ENCODE data around the gene NPEPL1.
"Not testable (repeated sequence)": the region's sequence is repeated elsewhere in the genome, so short reads cannot be mapped to it uniquely, and the experiment has no call there.

NPEPL1 gene

GRCh38 chr20:58754584-58754983 lies 62.0 kb downstream of the NPEPL1 start:
- Histone ChIP-seq H3K4me3 (ENCODE audit: low read depth in 1 of 5, low read length in 5 of 5) (no peak overlapping the region), H3K9me3 (ENCODE audit: control insufficient read depth in 5 of 5, low read length in 5 of 5) (no peaks in the 10 kb centered on the region), H3K27ac (ENCODE audit: low read depth, low read length) (no peak overlapping the region), H3K4me1 (ENCODE audit: control insufficient read depth in 5 of 5, insufficient read depth in 5 of 5, low read length in 5 of 5) (no peaks in the 10 kb centered on the region), H3K9ac (ENCODE audit: low read length in 5 of 5) (no peak overlapping the region), H3K36me3 (ENCODE audit: control insufficient read depth in 5 of 5, insufficient read depth in 5 of 5, low read length in 5 of 5) (no peaks in the 10 kb centered on the region), H3K27me3 (ENCODE audit: control insufficient read depth in 5 of 5, insufficient read depth in 4 of 5, low read length in 5 of 5) (peaks cover 10 to 18% (median 13%) of the 10 kb centered on the region in 5 donors)

- Histone ChIP-seq H3K4me3 (ENCODE audit: low read depth in 1 of 5, low read length in 5 of 5) (no peak overlapping the region), H3K36me3 (ENCODE audit: control insufficient read depth in 5 of 5, insufficient read depth in 5 of 5, low read length in 5 of 5) (no peaks in the 10 kb centered on the region), H3K4me1 (ENCODE audit: control insufficient read depth in 5 of 5, insufficient read depth in 5 of 5, low read length in 5 of 5) (no peaks in the 10 kb centered on the region), H3K27me3 (ENCODE audit: control insufficient read depth in 5 of 5, insufficient read depth in 4 of 5, low read length in 5 of 5) (peaks cover 10 to 18% (median 13%) of the 10 kb centered on the region in 5 donors), H3K9me3 (ENCODE audit: control insufficient read depth in 5 of 5, low read length in 5 of 5) (no peaks in the 10 kb centered on the region), H3K9ac (ENCODE audit: low read length in 5 of 5) (no peak overlapping the region), H3K27ac (ENCODE audit: low read depth, low read length) (no peak overlapping the region)
Observed at GRCh38 chr20:58755062-58755697, 62.6 kb downstream of the NPEPL1 start.

GRCh38 chr20:58755766-58756449 lies 63.3 kb downstream of the NPEPL1 start:
- H3K9me3 ChIP-seq (ENCODE audit: control insufficient read depth in 5 of 5, low read length in 5 of 5), result no peaks in the 10 kb centered on the region
- no peak overlapping the region for H3K27ac ChIP-seq (ENCODE audit: low read depth, low read length)
- H3K9ac ChIP-seq (ENCODE audit: low read length in 5 of 5), result no peak overlapping the region
- no peak overlapping the region for H3K4me3 ChIP-seq (ENCODE audit: low read depth in 1 of 5, low read length in 5 of 5)
- no peaks in the 10 kb centered on the region for H3K36me3 ChIP-seq (ENCODE audit: control insufficient read depth in 5 of 5, insufficient read depth in 5 of 5, low read length in 5 of 5)
- no peaks in the 10 kb centered on the region for H3K4me1 ChIP-seq (ENCODE audit: control insufficient read depth in 5 of 5, insufficient read depth in 5 of 5, low read length in 5 of 5)
- H3K27me3 ChIP-seq (ENCODE audit: control insufficient read depth in 5 of 5, insufficient read depth in 4 of 5, low read length in 5 of 5), result peaks cover 10 to 18% (median 13%) of the 10 kb centered on the region in 5 donors

GRCh38 chr20:58756450-58756775 lies 63.8 kb downstream of the NPEPL1 start:
- Histone ChIP-seq H3K27ac (ENCODE audit: low read depth, low read length) (no peak overlapping the region), H3K4me1 (ENCODE audit: control insufficient read depth in 5 of 5, insufficient read depth in 5 of 5, low read length in 5 of 5) (no peaks in the 10 kb centered on the region), H3K27me3 (ENCODE audit: control insufficient read depth in 5 of 5, insufficient read depth in 4 of 5, low read length in 5 of 5) (peaks cover 10 to 14% (median 13%) of the 10 kb centered on the region in 5 donors), H3K9me3 (ENCODE audit: control insufficient read depth in 5 of 5, low read length in 5 of 5) (no peaks in the 10 kb centered on the region), H3K9ac (ENCODE audit: low read length in 5 of 5) (no peak overlapping the region), H3K4me3 (ENCODE audit: low read depth in 1 of 5, low read length in 5 of 5) (no peak overlapping the region), H3K36me3 (ENCODE audit: control insufficient read depth in 5 of 5, insufficient read depth in 5 of 5, low read length in 5 of 5) (no peaks in the 10 kb centered on the region)

- H3K27ac ChIP-seq (ENCODE audit: low read depth, low read length); H3K9me3 ChIP-seq (ENCODE audit: control insufficient read depth in 5 of 5, low read length in 5 of 5); H3K4me1 ChIP-seq (ENCODE audit: control insufficient read depth in 5 of 5, insufficient read depth in 5 of 5, low read length in 5 of 5); H3K36me3 ChIP-seq (ENCODE audit: control insufficient read depth in 5 of 5, insufficient read depth in 5 of 5, low read length in 5 of 5); H3K4me3 ChIP-seq (ENCODE audit: low read depth in 1 of 5, low read length in 5 of 5); H3K9ac ChIP-seq (ENCODE audit: low read length in 5 of 5): not testable (repeated sequence)
- H3K27me3 ChIP-seq (ENCODE audit: control insufficient read depth in 5 of 5, insufficient read depth in 4 of 5, low read length in 5 of 5), result peaks cover 7 to 20% (median 13%) of the 10 kb centered on the region in 5 donors
Observed at GRCh38 chr20:58757647-58758046, 65.0 kb downstream of the NPEPL1 start.

GRCh38 chr20:58759947-58760346 lies 67.3 kb downstream of the NPEPL1 start:
- H3K9me3 ChIP-seq (ENCODE audit: control insufficient read depth in 5 of 5, low read length in 5 of 5), result no peaks in the 10 kb centered on the region
- no peak overlapping the region for H3K9ac ChIP-seq (ENCODE audit: low read length in 5 of 5)
- H3K27ac ChIP-seq (ENCODE audit: low read depth, low read length), result no peak overlapping the region
- H3K36me3 ChIP-seq (ENCODE audit: control insufficient read depth in 5 of 5, insufficient read depth in 5 of 5, low read length in 5 of 5), result no peaks in the 10 kb centered on the region
- H3K4me3 ChIP-seq (ENCODE audit: low read depth in 1 of 5, low read length in 5 of 5), result no peak overlapping the region
- no peaks in the 10 kb centered on the region for H3K4me1 ChIP-seq (ENCODE audit: control insufficient read depth in 5 of 5, insufficient read depth in 5 of 5, low read length in 5 of 5)
- H3K27me3 ChIP-seq (ENCODE audit: control insufficient read depth in 5 of 5, insufficient read depth in 4 of 5, low read length in 5 of 5), result peaks cover 0 to 16% (median 7%) of the 10 kb centered on the region in 5 donors

GRCh38 chr20:58760856-58761255 lies 68.3 kb downstream of the NPEPL1 start:
- no peak overlapping the region for H3K27ac ChIP-seq (ENCODE audit: low read depth, low read length)
- H3K4me3 ChIP-seq (ENCODE audit: low read depth in 1 of 5, low read length in 5 of 5), result no peak overlapping the region
- no peaks in the 10 kb centered on the region for H3K9me3 ChIP-seq (ENCODE audit: control insufficient read depth in 5 of 5, low read length in 5 of 5)
- H3K27me3 ChIP-seq (ENCODE audit: control insufficient read depth in 5 of 5, insufficient read depth in 4 of 5, low read length in 5 of 5), result peaks cover 0 to 11% (median 5%) of the 10 kb centered on the region in 5 donors
- no peaks in the 10 kb centered on the region for H3K4me1 ChIP-seq (ENCODE audit: control insufficient read depth in 5 of 5, insufficient read depth in 5 of 5, low read length in 5 of 5)
- H3K9ac ChIP-seq (ENCODE audit: low read length in 5 of 5), result no peak overlapping the region
- no peaks in the 10 kb centered on the region for H3K36me3 ChIP-seq (ENCODE audit: control insufficient read depth in 5 of 5, insufficient read depth in 5 of 5, low read length in 5 of 5)

- no peak overlapping the region for H3K4me3 ChIP-seq (ENCODE audit: low read depth in 1 of 5, low read length in 5 of 5)
- no peaks in the 10 kb centered on the region for H3K4me1 ChIP-seq (ENCODE audit: control insufficient read depth in 5 of 5, insufficient read depth in 5 of 5, low read length in 5 of 5)
- peaks cover 0 to 7% (median 3%) of the 10 kb centered on the region in 5 donors for H3K27me3 ChIP-seq (ENCODE audit: control insufficient read depth in 5 of 5, insufficient read depth in 4 of 5, low read length in 5 of 5)
Observed at GRCh38 chr20:58762120-58762519, 69.5 kb downstream of the NPEPL1 start.

GRCh38 chr20:58763076-58763475 lies 70.5 kb downstream of the NPEPL1 start:
- Histone ChIP-seq H3K4me1 (ENCODE audit: control insufficient read depth in 5 of 5, insufficient read depth in 5 of 5, low read length in 5 of 5) (no peaks in the 10 kb centered on the region), H3K9ac (ENCODE audit: low read length in 5 of 5) (no peak overlapping the region), H3K27me3 (ENCODE audit: control insufficient read depth in 5 of 5, insufficient read depth in 4 of 5, low read length in 5 of 5) (peaks cover 0 to 7% (median 3%) of the 10 kb centered on the region in 5 donors), H3K36me3 (ENCODE audit: control insufficient read depth in 5 of 5, insufficient read depth in 5 of 5, low read length in 5 of 5) (no peaks in the 10 kb centered on the region), H3K27ac (ENCODE audit: low read depth, low read length) (no peak overlapping the region), H3K9me3 (ENCODE audit: control insufficient read depth in 5 of 5, low read length in 5 of 5) (no peaks in the 10 kb centered on the region), H3K4me3 (ENCODE audit: low read depth in 1 of 5, low read length in 5 of 5) (no peak overlapping the region)

More at GRCh38 chr20:58762120-58762519, 69.5 kb downstream of the NPEPL1 start:
- H3K9ac ChIP-seq (ENCODE audit: low read length in 5 of 5), result no peak overlapping the region
- H3K27ac ChIP-seq (ENCODE audit: low read depth, low read length), result no peak overlapping the region
- H3K36me3 ChIP-seq (ENCODE audit: control insufficient read depth in 5 of 5, insufficient read depth in 5 of 5, low read length in 5 of 5), result no peaks in the 10 kb centered on the region
- H3K9me3 ChIP-seq (ENCODE audit: control insufficient read depth in 5 of 5, low read length in 5 of 5), result no peaks in the 10 kb centered on the region

Data from subcutaneous abdominal adipose tissue (tissue), 5 donors.